Measurements from ENCODE around the gene ORMDL2. TPM values are rescaled to one million over a fixed set of nuclear protein-coding genes. Genes with fewer than 3 reads are reported as not detected.
"Not testable (repeated sequence)": the region's sequence is repeated elsewhere in the genome, so short reads cannot be mapped to it uniquely, and the experiment has no call there.

The ORMDL2 gene
- polyA plus RNA-seq, 3 donors = 30.2 to 36.3 (median 34.8) TPM

GRCh38 chr12:55820679-55821078 lies 2.8 kb downstream of the ORMDL2 start:
- no peak for DNase-seq

DNA sequence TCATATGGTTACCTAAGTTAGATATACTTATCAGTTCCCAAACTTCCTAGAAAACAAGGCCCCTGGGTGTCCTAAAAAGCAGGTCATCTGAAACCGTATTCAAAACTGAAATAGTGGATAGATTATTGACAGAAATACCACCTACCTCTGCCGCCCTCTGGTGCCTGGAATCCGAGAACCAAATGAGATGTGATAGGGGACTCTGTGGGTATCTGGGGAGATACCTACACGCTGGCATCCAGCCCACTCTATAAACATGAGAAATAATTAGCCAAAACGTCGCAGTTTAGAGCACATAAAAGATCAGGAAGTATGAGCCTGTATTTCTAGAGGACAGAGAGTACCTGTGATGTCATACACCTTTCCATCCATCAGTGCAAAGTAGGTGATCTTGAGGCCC lies 4.4 kb downstream of the ORMDL2 start:
- no peak for DNase-seq

DNA sequence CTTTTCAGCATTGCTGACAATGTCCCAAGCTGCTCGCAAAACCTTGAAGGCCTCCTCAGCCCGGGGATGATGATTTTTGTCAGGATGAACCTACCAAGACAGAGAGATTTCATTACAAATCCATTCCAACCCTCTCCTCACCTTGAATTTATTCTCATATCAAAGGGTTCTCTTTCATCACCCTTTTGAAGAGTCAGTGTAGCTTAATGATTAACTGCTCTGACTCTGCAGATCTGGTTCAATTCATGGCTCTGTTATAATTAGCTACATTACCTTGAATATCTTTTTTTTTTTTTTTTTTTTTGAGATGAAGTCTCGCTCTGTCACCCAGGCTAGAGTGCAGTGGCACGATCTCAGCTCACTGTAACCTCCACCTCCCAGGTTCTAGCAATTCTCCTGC lies 5.6 kb downstream of the ORMDL2 start:
- DNase-seq = no peak

DNA sequence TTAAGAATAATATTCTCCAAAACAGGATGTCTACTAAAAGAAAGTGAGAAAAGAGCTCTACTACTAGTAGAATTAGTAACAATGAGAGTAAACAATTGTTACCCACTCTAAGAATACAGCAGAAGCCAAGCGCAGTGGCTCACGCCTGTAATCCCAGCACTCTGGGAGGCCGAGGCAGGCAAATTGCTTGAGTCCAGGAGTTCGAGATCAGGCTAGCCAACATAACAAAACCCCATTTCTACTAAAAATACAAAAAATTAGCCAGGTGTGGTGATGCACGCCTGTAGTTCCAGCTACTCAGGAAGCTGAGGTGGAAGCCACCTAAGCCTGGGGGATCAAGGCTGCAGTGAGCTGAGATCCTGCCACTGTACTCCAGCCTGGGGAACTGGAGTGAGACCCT lies 6.9 kb downstream of the ORMDL2 start:
- DNase-seq = no peak

GRCh38 chr12:55827806-55828205 lies 10.0 kb downstream of the ORMDL2 start:
- no peak for DNase-seq

- DNase-seq = no peak
Measured at GRCh38 chr12:55828357-55828756, 10.5 kb downstream of the ORMDL2 start.

- DNase-seq = peak; percentile 83
Measured at GRCh38 chr12:55829967-55830600, 12.2 kb downstream of the ORMDL2 start.

DNA sequence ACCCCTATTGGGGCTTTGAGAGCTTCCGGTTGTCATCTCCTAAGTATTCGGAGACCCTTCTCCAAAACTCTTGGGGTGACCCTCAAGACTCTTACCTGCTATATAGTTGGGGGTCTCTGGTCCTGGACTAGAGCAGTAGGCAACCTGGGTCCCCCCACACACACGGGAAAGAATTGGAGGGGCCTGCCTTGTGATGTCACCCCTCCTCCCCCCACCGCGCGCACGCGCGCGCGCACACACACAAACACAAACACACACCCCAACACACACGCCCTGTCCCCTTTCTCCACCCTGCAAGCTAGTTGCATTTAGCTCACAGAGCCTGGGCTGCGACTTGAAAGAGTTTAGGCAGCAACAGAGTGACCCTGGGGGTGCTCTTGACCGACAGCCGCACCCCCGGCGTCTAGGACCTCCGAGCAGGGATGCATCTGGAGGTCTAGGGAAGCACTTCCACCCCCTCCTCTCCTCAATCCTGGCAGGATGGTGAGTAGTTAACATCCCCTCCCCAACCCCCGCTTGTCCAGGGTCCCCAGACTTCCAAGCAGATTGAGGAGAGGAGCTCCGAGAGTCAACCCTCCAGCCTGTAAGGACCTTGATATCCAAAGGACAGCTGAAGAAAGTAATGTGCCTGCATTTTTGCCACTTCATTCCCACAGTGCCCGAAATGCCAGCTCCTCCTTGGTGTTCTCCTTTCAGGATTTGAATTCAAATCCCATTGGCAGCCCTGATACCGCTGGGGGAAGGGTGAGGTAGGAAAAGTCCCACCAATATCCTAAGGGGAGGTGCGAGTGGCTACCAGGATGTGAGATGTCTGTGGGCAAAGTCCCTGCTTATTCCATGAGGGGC lies 13.0 kb downstream of the ORMDL2 start:
- peak; percentile 87 for DNase-seq

DNA sequence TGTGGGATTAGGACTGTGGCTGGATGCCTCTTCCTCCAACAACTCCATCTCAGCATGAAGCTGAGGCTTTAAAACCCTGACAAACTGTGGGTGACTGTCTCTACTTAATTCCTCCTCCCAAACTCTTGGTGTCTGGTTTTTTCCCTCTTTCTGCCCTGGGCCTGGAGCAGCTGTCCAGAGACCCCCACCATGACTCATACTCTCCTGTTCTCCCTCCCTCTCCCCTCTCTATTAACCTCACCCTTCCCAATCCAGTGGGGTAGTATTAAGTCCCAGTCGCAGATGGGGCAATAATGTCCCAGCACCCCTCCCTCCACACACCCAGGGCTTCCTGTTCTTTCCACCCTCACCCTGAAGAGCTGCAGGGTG lies 13.6 kb downstream of the ORMDL2 start:
- no peak for DNase-seq

DNA sequence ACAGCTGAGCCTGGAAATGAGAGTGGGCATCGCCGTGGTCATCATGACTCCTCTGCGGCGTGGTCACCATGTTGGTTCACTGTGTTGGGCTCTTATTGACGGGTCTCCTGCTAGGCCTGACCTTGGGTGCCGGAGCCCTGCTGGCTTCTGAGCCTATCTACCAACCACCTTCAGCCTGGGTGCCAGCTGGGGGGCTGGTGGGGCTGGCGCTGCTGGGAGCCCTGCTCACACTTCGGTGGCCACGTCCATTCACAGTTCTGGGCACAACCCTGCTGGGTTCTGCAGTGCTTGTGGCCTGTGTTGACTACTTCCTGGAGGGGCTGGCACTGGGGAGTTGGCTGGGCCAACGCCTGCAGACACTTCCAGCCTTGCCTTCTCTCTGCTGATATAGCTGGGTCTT lies 15.2 kb downstream of the ORMDL2 start:
- no peak for DNase-seq

DNA sequence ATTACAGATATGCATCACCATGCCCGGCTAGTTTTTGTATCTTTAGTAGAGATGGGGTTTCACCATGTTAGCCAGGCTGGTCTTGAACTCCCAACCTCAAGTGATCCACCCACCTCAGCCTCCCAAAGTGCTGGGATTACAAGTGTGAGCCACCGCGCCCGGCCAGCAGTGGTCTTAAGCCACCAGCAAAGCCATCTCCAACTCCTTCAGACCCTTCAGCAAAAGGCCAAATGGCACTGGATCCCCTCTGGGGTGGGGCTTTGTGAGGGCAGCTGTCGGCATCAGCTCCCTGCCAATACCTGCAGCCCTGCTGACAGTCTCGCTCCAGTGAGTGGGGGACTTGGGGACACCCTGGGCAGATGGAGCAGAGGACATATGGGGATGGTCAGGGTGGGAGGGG lies 16.6 kb downstream of the ORMDL2 start:
- not testable (repeated sequence) for DNase-seq

DNA sequence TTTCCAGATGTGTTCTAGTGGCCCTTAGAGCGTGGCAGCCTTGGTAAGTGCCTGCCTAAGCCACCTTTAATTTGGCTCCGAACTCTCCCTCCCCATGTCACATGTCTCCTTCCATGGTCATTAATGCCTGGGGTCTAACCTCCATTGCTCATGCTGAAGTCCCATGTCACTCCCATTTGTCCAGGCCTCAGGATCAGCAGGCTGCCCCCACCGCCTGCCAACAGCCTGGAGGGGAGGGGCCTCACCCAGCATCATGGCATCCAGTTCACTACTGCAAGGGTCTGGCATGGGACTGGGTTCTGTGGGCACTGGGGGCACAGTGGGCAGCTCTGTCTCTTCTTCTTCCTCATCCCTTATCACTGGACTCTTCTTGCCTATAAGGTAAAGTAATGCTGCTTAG lies 20.5 kb downstream of the ORMDL2 start:
- DNase-seq = no peak

GRCh38 chr12:55839345-55840140 lies 21.7 kb downstream of the ORMDL2 start:
- no peak for DNase-seq

DNA sequence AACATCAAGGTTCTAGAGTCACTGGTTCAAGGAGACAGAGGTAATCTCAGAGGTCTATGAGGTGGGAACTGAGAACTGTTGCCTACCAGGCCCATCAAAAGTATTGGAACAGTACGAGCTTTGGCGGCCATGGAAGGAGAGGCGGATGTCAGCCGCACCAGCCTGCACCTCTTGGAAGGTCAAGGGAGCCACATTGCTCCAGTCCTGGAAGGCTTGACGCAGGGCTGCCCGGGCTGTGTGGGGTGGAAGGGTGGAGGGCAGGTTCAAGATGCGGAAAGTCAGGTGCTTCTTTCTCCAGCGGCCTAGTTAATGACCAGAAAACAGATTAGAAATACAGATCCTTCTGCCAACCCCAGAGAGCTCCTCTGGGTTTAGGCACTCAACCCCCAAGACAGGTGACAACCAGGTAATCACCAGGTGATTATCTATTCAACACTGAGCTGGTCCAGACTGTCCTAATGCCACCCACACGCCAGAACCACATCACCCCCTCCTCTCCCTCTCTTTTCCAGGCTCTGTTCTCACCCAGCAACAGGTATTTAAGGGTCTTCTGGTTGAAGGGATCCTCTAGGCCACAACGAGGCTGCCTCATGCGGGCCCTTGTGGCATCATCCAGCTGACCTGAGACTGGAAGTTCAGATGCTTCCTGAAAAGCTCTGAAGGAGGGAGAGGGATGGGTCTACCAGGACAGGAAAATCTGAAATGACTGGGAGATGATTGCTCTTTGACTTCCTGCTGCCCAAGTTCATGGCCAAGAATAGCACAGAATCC lies 22.9 kb downstream of the ORMDL2 start:
- DNase-seq = no peak

DNA sequence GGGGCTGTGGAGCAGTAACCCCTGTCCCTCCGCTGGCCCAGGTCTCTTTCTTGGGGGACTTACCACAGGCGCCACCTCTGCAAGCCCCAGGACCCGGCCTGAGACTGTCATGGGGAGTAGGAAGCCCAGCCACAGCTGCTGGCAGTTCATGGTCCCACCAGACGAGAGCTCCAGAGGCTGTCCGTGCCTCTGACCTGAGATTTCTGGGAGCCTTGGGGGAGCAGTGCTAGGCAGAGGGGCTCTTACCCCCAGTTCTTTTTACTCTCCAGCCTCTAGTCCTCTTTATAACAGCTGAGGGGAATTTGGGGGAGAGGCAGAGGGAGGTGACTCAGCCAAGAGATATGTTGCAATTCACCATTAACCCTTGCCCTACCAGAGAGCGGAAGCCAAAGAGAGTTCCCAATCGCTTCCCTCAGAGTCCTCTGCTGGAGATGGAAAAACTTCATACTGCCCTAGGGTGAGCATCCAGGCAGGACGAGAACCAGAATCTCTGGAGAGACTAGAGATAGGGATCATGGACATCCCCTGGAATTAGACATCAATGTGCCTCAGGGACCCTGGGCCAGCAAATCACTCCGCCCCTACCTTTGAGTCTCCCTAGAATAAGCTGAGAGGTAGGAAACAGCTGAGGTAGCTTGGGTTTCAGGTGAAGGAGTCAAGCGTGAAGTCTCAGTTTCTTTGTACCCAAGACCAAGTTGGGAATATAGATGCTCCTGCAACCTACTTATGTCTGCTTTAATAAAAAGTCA lies 25.0 kb downstream of the ORMDL2 start, which contains the start of gene MMP19:
Gene MMP19, minus strand, starts transcription at position 256 of the 749 bp plus-strand sequence. Its CDS starts 106 bp downstream, at position 150.
- no peak for DNase-seq

DNA sequence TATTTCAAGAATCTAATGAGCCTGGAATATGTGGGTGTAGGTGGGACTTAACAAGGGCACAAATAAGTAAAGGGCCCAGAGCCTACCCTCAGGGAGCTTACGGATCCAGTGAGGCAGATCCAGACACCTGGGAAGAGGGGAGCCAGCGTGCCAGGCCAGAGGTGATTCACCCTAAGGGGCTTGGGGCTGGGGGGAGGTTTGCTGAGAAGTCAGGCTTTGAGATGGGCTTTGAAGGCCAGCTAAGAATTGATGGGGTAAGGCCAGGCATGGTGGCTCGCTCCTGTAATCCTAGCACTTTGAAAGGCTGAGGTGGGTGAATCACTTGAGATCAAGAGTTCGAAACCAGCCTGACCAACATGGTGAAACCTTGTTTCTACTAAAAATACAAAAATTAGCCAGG lies 25.6 kb downstream of the ORMDL2 start:
- no peak for DNase-seq

- no peak for DNase-seq
Measured at GRCh38 chr12:55844961-55845360, 27.1 kb downstream of the ORMDL2 start.

DNA sequence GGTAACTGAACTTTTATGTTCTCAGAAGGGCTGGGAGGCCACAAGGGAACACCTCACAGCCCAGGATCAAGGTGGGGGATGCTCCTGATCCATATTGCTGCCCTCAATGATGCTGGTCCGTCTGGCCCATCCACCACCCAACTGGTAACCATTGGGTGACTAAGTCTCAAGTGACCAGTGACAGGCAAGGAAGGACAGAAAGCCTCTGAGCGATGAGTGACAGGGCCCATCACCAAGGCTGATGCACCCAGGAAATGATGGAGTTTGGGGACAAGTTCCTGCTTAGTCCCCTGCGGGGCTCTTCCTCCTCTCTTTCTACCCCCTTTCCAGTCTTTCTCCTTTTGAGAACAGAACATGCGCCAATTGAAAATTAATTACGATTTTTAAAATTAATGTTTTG lies 27.5 kb downstream of the ORMDL2 start:
- DNase-seq = no peak

GRCh38 chr12:55845785-55846496 lies 28.1 kb downstream of the ORMDL2 start:
- no peak for DNase-seq

GRCh38 chr12:55847033-55847432 lies 29.2 kb downstream of the ORMDL2 start:
- DNase-seq = no peak
